NCI-H526 treated with DMSO at 0.1 percent for 48 hours (cell line): ENCODE data around the gene RBPJ.
"Not testable (repeated sequence)": the region's sequence is repeated elsewhere in the genome, so short reads cannot be mapped to it uniquely, and the experiment has no call there.

ENCODE experiments used
- DNase-seq: peaks from one replicate; lab custom pipeline; 2025; lab: John Stamatoyannopoulos, UW

RBPJ gene

DNA sequence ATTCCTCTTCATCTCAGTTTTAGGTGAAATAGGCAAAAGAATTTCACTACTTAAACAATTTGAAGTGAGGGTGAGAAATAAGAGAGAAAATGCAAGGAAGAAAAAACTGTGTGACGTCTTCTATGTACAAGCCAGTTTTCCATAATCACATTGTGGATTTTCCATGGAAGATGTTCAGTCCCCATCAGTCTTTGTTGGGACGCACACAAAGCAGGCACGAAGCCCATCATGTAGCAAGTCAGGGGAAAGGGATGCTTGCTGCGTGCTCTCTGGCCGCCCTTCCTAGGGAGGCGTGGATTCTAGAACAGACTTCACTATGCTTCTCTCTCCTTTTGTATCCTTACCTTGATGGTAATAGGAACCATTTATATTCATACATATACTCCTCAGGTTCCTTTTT is 54.7 kb downstream of the RBPJ start:
- DNase-seq: no peak

- DNase-seq: no peak
These were observed 56.8 kb downstream of the RBPJ start for GRCh38 chr4:26377328-26378311.

DNA sequence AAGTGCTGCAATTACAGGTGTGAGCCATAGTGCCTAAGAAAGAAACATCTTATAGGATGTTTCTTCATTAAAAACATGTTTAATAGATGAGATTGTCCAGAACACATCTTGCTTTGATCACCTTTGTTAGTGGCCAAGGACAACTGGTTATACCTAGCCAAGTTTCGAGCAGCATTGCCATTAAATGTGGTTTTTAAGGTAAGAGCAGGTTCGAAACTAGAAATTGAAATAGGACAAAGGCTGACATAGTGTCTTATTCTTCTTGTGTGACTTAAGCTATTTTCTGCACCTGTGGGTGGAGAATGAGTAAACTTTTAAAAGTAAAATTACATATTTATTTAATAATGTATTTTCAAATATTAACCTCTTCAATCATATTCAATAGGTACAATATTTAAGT is 59.0 kb downstream of the RBPJ start:
- DNase-seq: no peak

DNA sequence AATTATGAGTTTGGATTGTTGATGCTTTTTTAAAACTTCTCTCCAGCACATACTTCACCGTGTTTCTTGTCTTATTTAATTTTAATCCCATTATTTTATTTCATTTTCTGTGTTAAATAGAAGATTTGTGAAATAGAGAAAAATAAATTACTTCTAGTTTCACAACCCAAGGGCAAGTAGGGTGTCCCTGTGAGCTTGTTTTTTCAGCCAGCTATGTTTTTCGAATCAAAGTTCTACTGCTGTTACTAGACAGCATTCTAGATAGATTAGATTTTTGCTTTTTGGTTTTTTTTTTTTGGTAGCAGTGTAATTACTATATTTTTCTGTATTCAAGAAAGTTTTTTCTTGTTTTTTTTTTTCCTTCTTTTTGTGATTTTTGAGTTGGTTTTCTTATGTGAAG is 59.9 kb downstream of the RBPJ start:
- DNase-seq: no peak

DNA sequence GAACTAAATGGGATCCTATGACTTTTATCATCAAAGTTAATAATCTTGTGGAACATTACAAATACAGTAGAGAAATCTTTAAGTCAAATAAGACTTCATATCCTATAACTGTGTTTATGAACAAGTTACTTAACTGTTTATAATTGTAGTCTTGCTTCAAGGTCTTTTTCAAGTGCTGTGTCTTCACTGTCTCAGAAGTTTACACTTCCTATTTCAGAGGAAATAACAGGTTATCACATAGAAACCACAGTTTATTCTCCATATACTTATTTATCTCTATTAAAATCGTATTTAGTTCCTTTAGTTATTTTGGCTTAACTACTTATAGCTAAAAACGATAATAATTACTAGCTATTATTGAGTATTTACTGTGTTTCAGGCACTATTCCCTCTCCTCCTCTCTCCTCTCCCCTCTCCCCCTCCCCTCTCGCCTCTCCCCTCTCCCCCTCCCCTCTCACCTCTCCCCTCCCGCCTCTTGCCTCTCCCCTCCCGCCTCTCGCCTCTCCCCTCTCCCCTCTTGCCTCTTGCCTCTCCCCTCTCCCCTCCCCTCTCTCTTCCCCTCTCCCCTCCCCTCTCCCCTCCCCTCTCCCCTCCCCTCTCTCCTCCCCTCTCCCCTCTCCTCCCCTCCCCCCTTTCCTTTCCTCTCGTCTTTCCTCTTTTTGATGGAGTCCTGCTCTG is 63.7 kb downstream of the RBPJ start:
- DNase-seq: no peak

- no peak for DNase-seq
These were observed 64.9 kb downstream of the RBPJ start for GRCh38 chr4:26385690-26386089.

GRCh38 chr4:26386386-26386785 is 65.6 kb downstream of the RBPJ start:
- no peak for DNase-seq

- DNase-seq: no peak
These were observed 67.9 kb downstream of the RBPJ start for GRCh38 chr4:26388671-26389070.

DNA sequence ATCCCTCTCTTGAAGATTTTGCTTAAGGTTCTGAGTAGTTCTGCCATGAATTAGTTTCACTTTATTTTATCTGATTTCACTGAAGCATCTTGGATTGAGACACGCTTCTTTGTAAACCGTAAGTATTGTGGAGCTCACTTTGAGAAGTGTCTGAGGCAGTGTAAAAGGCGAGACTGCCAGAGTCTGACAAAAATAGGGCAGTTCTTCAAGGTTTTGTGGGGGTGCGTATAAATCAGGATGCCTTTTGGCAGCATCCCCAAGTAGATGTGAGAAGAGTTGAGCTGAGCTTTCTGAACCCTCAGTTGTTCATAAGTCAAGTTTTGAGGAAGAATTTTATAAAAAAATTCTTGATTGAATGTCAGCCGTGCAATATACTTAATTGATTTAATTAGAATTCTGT is 76.3 kb downstream of the RBPJ start:
- no peak for DNase-seq

DNA sequence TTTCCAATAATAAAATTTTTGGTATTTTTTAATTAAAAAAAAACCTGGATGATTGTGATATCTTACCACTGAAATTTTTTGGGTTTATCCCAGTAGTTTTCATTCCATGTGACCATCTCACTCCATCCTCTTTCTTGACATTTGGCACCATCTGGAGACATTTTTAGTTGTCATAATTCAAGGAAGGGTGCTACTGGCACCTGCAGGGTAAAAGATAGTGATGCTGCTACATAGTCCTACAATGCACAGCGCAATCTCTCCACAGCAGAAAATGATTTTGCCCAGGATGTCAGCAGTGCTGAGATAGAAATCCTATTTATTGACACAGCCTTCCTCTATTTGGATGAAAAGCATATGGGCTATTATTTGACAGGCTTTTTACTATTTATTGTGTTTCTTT is 79.3 kb downstream of the RBPJ start:
- DNase-seq: no peak

DNA sequence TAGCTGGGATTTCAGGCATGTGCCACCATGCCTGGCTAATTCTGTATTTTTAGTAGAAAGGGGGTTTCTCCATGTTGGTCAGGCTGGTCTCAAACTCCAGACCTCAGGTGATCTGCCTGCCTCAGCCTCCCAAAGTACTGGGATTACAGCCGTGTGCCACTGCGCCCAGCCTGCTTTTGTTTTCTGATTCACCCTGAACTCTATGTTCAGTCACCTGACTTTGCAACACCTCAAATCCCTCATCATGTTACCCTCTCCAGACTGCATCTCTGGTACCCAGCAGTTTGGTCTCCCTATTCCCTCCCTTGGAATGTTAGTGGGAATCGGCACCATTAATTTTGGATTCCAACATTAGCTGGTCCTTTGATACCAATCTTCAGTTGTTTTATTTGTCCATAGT is 81.2 kb downstream of the RBPJ start:
- DNase-seq: not testable (repeated sequence)

- DNase-seq: no peak
These were observed 81.6 kb downstream of the RBPJ start for GRCh38 chr4:26402458-26402857.

GRCh38 chr4:26404743-26405206 is 84.0 kb downstream of the RBPJ start:
- DNase-seq: no peak

GRCh38 chr4:26406346-26406975 is 85.6 kb downstream of the RBPJ start:
- DNase-seq: no peak

DNA sequence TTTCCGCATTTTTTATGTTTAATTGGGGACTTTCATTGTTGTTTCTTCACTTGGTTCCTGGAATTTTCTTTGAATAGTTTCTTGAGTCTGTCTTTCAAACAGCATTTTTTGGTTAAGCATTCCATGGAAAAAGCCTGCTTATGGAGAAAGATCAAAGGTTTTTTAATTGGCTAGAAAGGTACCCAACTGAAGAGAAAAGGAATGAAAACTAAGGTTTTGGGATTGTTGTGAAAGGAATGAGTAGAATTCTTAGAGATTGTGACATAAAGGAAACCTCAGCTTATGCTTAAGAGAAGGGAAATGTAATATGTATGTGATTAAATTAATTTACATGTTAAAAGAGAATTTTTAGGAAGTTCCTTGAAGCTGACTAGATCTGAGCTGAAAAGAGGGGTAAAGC is 86.7 kb downstream of the RBPJ start:
- DNase-seq: no peak

DNA sequence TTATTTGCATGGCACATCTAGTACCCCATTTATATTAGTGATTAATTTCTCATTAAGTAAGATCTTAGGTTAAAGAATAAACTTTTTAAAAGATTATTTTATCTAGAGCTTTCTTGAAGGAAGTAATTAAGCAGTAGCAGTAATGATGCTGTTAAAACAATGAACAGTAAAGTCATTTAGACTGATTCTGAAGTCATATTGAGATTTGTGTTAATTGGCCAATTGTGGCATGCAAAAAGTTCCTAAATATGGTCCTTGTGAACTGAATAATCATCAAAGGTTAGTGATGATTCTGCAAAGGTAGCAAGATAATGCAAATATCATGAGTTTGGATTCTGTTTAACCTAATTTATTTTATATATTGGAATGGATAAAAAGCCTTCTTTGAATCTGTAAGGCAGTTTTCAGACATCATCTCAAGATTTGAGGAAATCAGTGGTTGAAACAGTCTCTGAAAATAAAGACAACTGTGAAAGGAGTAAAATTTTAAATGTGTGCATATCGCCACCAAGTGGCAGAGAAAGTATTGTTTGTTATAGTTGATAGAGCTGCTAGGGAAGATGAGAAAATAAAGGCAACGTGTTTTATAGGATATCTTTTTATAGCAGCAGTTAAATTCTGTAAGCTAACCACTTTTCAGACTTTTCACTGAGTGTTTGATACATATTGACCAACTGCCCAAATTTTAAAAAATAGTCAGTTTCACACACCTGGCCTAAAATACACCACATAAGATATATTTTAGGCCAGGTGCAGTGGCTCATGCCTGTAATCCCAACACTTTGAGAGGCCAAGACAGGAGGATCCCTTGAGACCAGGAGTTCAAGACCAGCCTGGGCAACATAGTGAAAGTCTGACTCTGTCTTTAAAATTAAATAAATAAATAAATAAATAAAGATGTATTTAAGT is 89.8 kb downstream of the RBPJ start:
- peak; percentile 14 for DNase-seq

- DNase-seq: no peak
These were observed 91.9 kb downstream of the RBPJ start for GRCh38 chr4:26412381-26413372.

DNA sequence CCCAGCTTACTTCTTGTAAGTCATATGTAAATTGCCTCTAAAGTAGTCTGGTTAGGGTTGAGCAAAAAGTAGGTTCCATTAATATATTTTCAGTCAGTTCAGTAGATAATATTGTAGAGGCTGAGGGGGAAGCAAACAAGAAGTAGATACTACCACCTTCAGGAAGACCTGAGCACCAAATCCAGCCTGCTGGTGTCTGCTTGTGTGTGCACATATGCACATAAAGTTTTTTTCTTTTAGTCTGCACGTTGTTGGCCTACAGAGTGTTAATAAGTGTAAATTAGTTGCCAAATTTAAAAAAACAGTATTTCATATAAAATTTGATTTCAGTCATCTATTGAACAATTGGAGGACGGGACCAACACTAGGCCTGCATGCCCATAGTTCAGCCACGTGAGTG is 92.8 kb downstream of the RBPJ start:
- no peak for DNase-seq

GRCh38 chr4:26418107-26418506 is 97.3 kb downstream of the RBPJ start:
- no peak for DNase-seq

- no peak for DNase-seq
These were observed 98.0 kb downstream of the RBPJ start for GRCh38 chr4:26418850-26419249.
